OCI-LY1 (cell line): ENCODE data around the gene DNAH7.

Experiments
- CTCF ChIP-seq: fragments of 200-600 bp; sonication (generic), shearing (Covaris generic); IDR thresholded peaks from 2 replicates; pipeline ENCODE4 v1.5.1; 2017; ENCODE audit warnings: mild to moderate bottlenecking, antibody characterized with exemption, low read length, moderate library complexity, mixed read lengths
- EZH2 ChIP-seq: fragments of 200-600 bp; sonication (generic), shearing (Covaris generic); IDR thresholded peaks from 2 replicates; pipeline ENCODE4 v1.8.0; 2017; ENCODE audit warnings: borderline replicate concordance, mixed run types, mild to moderate bottlenecking, antibody characterized with exemption, low read length, moderate library complexity, mixed read lengths

GRCh38 chr2:195909926-195910325, 158.7 kb downstream of the DNAH7 start:
- TF ChIP-seq CTCF (no peak), EZH2 (no peak)
